ENCODE data around the gene CLTB.

The CLTB gene

GRCh38 chr5:176405656-176406435, 10.5 kb downstream of the CLTB start:
- no peak for DNase-seq (ENCODE audit: low read depth in 2 of 2, low spot score in 1 of 2)

GRCh38 chr5:176401281-176402205, 14.8 kb downstream of the CLTB start:
- DNase-seq (ENCODE audit: low read depth in 2 of 2, low spot score in 1 of 2), result no peak

GRCh38 chr5:176400382-176401156, 15.8 kb downstream of the CLTB start:
- no peak for DNase-seq (ENCODE audit: low read depth in 2 of 2, low spot score in 1 of 2)

- DNase-seq (ENCODE audit: low read depth in 2 of 2, low spot score in 1 of 2), result no peak
These were observed 18.5 kb downstream of the CLTB start for GRCh38 chr5:176397736-176398420.

- no peak for DNase-seq (ENCODE audit: low read depth in 2 of 2, low spot score in 1 of 2)
These were observed 20.0 kb downstream of the CLTB start for GRCh38 chr5:176396330-176396729.

- no peak for DNase-seq (ENCODE audit: low read depth in 2 of 2, low spot score in 1 of 2)
These were observed 21.3 kb downstream of the CLTB start for GRCh38 chr5:176394881-176395675.

GRCh38 chr5:176394096-176394495, 22.2 kb downstream of the CLTB start:
- DNase-seq (ENCODE audit: low read depth in 2 of 2, low spot score in 1 of 2), result no peak

- DNase-seq (ENCODE audit: low read depth in 2 of 2, low spot score in 1 of 2), result no peak
These were observed 23.8 kb downstream of the CLTB start for GRCh38 chr5:176392526-176392925.

GRCh38 chr5:176391999-176392398, 24.3 kb downstream of the CLTB start:
- DNase-seq (ENCODE audit: low read depth in 2 of 2, low spot score in 1 of 2), result no peak

GRCh38 chr5:176391479-176391878, 24.9 kb downstream of the CLTB start:
- no peak for DNase-seq (ENCODE audit: low read depth in 2 of 2, low spot score in 1 of 2)

GRCh38 chr5:176389135-176390123, 26.9 kb downstream of the CLTB start:
- no peak for DNase-seq (ENCODE audit: low read depth in 2 of 2, low spot score in 1 of 2)

- DNase-seq (ENCODE audit: low read depth in 2 of 2, low spot score in 1 of 2), result peak; percentile 98 to 99
These were observed 27.8 kb downstream of the CLTB start, which contains the start of the genes HIGD2A and NOP16 for GRCh38 chr5:176388444-176389134. Gene HIGD2A (plus strand): TSS chr5:176388751. CDS start chr5:176388820, 69 bp downstream. Gene NOP16 (minus strand): TSS chr5:176388598. CDS start chr5:176388539, 59 bp downstream.

- no peak for DNase-seq (ENCODE audit: low read depth in 2 of 2, low spot score in 1 of 2)
These were observed 28.3 kb downstream of the CLTB start for GRCh38 chr5:176388003-176388443.

- no peak for DNase-seq (ENCODE audit: low read depth in 2 of 2, low spot score in 1 of 2)
These were observed 28.9 kb downstream of the CLTB start for GRCh38 chr5:176387384-176387925.

- DNase-seq (ENCODE audit: low read depth in 2 of 2, low spot score in 1 of 2), result no peak
These were observed 29.8 kb downstream of the CLTB start for GRCh38 chr5:176386491-176386890.

- no peak for DNase-seq (ENCODE audit: low read depth in 2 of 2, low spot score in 1 of 2)
These were observed 31.3 kb downstream of the CLTB start for GRCh38 chr5:176384991-176385390.

GRCh38 chr5:176384366-176384930, 31.9 kb downstream of the CLTB start:
- DNase-seq (ENCODE audit: low read depth in 2 of 2, low spot score in 1 of 2), result no peak
